ENCODE data around the gene COG5.

DNA sequence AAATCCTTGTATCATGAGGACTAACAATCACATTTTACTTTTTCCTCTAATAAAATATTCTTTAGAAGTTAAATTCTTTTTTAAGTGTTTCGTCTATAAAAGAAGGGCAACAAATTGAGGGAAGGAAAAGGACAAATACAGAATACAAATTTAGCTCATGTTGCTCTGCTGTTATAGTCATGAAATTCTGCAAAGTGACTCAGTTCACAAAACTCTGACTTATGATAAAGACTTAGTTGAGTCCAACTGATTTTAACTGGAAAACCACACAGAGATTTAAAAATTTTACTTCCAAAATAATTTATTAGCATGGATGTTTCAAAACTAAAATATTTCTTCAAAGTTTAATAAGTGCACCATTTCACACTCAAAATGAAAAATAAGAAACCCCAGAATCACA, 168.9 kb downstream of the COG5 start:
- TF ChIP-seq POLR2AphosphoS5 (IDR thresholded peaks at IDR 0.05; ENCODE audit: low read depth, low read length), result no peak
- TF ChIP-seq, protein P1, sequence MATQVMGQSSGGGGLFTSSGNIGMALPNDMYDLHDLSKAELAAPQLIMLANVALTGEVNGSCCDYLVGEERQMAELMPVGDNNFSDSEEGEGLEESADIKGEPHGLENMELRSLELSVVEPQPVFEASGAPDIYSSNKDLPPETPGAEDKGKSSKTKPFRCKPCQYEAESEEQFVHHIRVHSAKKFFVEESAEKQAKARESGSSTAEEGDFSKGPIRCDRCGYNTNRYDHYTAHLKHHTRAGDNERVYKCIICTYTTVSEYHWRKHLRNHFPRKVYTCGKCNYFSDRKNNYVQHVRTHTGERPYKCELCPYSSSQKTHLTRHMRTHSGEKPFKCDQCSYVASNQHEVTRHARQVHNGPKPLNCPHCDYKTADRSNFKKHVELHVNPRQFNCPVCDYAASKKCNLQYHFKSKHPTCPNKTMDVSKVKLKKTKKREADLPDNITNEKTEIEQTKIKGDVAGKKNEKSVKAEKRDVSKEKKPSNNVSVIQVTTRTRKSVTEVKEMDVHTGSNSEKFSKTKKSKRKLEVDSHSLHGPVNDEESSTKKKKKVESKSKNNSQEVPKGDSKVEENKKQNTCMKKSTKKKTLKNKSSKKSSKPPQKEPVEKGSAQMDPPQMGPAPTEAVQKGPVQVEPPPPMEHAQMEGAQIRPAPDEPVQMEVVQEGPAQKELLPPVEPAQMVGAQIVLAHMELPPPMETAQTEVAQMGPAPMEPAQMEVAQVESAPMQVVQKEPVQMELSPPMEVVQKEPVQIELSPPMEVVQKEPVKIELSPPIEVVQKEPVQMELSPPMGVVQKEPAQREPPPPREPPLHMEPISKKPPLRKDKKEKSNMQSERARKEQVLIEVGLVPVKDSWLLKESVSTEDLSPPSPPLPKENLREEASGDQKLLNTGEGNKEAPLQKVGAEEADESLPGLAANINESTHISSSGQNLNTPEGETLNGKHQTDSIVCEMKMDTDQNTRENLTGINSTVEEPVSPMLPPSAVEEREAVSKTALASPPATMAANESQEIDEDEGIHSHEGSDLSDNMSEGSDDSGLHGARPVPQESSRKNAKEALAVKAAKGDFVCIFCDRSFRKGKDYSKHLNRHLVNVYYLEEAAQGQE (IDR thresholded peaks at IDR 0.05; ENCODE audit: insufficient read depth in 1 of 2, low read depth in 2 of 2, low read length in 2 of 2), result no peak

Measured in PFSK-1 (cell line).